HL-60 (cell line): Measurements from ENCODE around the gene EIF5A.
A peak's percentile ranks its signal among the peaks of the same experiment; 100 is the strongest.

Source experiments
- DNase-seq, 2 experiments: peaks; one replicate each; pipeline ENCODE4 v3.0.0-alpha.2; 2010 to 2020; ENCODE audit warnings: low read depth in 1 of 2, low spot score in 1 of 2
- H3K27ac ChIP-seq: fragments of 250-450 bp; sonication (Bioruptor Pico); replicated peaks from 2 replicates; pipeline ENCODE4 v1.5.1; 2020; ENCODE audit warnings: mild to moderate bottlenecking, moderate library complexity
- H3K27me3 ChIP-seq: fragments of 250-450 bp; sonication (Bioruptor Pico); 2 replicates; pipeline ENCODE4 v1.5.1; 2021; ENCODE audit warnings: mild to moderate bottlenecking, moderate library complexity; ENCODE audit not compliant: insufficient read depth, poor library complexity, severe bottlenecking
- H3K4me3 ChIP-seq: replicated peaks from 2 replicates; pipeline ENCODE4 v1.5.1; 2011; ENCODE audit warnings: mild to moderate bottlenecking, control low read depth, low read length; ENCODE audit not compliant: insufficient read depth
- GABPA ChIP-seq: IDR thresholded peaks from 2 replicates; pipeline ENCODE4 v1.6.1; 2012; ENCODE audit warnings: low read depth
- POLR2AphosphoS5 ChIP-seq: IDR thresholded peaks from 2 replicates; pipeline ENCODE4 v1.6.1; 2012; ENCODE audit warnings: low read depth
- SPI1 ChIP-seq: IDR thresholded peaks from 2 replicates; pipeline ENCODE4 v1.6.1; 2012; ENCODE audit warnings: low read depth, mild to moderate bottlenecking, borderline replicate concordance
- TF ChIP-seq, protein P1 (sequence below): IDR thresholded peaks from one replicate; pipeline ENCODE4 v1.5.1; 2011; ENCODE audit warnings: low read length, control low read depth, inconsistent platforms; ENCODE audit not compliant: insufficient read depth
- TF ChIP-seq, protein P2 (sequence below): IDR thresholded peaks from 2 replicates; pipeline ENCODE4 v1.6.1; 2012; ENCODE audit warnings: low read depth; ENCODE audit not compliant: insufficient replicate concordance

EIF5A gene

DNA sequence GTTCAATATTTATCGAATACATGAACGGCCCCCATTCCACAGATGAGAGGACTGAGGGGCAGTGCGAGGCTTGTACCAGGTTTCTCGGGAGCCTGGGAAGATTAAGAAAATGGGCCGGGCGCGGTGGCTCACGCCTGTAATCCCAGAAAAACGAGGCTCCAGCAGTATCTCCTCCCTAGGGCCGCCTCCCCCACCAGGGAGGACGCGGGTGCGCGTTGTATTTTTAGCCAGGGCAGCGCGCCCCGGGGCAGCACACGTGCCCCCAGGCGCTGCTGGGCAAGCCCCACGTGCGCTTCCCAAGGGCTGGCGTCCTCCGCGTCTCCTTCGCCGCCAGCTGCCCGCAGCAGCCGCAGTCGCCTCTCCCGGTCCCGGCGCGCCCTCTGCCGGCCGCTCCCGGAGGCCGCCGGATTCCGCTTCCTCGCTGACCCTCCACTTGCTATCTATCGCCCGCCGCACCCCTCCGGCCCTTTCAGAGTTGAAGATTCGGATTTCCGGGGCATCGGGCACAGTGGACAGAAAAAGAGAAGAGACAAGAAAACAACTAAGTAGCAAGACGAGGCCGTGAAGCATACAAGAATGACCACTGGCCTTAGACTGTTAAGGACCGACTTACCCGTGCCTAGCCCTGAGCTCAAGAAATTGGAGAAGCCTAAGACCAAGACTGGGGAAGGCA, 11.1 kb upstream of the EIF5A start:
- peaks cover 2% of the 10 kb centered on the region for H3K27me3 ChIP-seq
- peak in 1 of 2 experiments; percentile 42 for DNase-seq

DNA sequence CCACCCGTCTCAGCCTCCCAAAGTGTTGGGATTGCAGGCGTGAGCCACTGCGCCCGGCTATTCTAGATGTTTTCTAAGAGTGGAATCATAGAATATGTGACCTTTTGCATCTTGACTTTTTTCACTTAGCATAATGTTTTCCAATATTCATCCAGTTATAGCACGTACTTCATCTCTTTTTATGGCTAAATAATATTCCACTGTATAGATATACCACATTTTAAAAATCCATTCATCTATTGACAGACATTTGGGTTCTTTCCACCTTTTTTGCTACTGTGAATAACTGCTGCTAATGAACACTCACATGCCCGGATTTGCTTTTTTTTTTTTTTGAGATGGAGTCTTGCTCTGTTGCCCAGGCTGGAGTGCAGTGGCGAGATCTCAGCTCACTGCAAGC, 3.2 kb upstream of the EIF5A start:
- Histone ChIP-seq H3K27ac (no peak overlapping the region), H3K4me3 (no peak overlapping the region), H3K27me3 (no peaks in the 10 kb centered on the region)
- no peak for DNase-seq
- TF ChIP-seq SPI1 (no peak), POLR2AphosphoS5 (no peak), GABPA (no peak)
- TF ChIP-seq, protein P1, sequence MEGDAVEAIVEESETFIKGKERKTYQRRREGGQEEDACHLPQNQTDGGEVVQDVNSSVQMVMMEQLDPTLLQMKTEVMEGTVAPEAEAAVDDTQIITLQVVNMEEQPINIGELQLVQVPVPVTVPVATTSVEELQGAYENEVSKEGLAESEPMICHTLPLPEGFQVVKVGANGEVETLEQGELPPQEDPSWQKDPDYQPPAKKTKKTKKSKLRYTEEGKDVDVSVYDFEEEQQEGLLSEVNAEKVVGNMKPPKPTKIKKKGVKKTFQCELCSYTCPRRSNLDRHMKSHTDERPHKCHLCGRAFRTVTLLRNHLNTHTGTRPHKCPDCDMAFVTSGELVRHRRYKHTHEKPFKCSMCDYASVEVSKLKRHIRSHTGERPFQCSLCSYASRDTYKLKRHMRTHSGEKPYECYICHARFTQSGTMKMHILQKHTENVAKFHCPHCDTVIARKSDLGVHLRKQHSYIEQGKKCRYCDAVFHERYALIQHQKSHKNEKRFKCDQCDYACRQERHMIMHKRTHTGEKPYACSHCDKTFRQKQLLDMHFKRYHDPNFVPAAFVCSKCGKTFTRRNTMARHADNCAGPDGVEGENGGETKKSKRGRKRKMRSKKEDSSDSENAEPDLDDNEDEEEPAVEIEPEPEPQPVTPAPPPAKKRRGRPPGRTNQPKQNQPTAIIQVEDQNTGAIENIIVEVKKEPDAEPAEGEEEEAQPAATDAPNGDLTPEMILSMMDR = no peak
- TF ChIP-seq, protein P2, sequence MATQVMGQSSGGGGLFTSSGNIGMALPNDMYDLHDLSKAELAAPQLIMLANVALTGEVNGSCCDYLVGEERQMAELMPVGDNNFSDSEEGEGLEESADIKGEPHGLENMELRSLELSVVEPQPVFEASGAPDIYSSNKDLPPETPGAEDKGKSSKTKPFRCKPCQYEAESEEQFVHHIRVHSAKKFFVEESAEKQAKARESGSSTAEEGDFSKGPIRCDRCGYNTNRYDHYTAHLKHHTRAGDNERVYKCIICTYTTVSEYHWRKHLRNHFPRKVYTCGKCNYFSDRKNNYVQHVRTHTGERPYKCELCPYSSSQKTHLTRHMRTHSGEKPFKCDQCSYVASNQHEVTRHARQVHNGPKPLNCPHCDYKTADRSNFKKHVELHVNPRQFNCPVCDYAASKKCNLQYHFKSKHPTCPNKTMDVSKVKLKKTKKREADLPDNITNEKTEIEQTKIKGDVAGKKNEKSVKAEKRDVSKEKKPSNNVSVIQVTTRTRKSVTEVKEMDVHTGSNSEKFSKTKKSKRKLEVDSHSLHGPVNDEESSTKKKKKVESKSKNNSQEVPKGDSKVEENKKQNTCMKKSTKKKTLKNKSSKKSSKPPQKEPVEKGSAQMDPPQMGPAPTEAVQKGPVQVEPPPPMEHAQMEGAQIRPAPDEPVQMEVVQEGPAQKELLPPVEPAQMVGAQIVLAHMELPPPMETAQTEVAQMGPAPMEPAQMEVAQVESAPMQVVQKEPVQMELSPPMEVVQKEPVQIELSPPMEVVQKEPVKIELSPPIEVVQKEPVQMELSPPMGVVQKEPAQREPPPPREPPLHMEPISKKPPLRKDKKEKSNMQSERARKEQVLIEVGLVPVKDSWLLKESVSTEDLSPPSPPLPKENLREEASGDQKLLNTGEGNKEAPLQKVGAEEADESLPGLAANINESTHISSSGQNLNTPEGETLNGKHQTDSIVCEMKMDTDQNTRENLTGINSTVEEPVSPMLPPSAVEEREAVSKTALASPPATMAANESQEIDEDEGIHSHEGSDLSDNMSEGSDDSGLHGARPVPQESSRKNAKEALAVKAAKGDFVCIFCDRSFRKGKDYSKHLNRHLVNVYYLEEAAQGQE = no peak

More for the DNA sequence above, 11.1 kb upstream of the EIF5A start:
- no peak overlapping the region for H3K27ac ChIP-seq
- no peak overlapping the region for H3K4me3 ChIP-seq
- TF ChIP-seq, protein P1 = peak; percentile 3
- TF ChIP-seq SPI1 = no peak

DNA sequence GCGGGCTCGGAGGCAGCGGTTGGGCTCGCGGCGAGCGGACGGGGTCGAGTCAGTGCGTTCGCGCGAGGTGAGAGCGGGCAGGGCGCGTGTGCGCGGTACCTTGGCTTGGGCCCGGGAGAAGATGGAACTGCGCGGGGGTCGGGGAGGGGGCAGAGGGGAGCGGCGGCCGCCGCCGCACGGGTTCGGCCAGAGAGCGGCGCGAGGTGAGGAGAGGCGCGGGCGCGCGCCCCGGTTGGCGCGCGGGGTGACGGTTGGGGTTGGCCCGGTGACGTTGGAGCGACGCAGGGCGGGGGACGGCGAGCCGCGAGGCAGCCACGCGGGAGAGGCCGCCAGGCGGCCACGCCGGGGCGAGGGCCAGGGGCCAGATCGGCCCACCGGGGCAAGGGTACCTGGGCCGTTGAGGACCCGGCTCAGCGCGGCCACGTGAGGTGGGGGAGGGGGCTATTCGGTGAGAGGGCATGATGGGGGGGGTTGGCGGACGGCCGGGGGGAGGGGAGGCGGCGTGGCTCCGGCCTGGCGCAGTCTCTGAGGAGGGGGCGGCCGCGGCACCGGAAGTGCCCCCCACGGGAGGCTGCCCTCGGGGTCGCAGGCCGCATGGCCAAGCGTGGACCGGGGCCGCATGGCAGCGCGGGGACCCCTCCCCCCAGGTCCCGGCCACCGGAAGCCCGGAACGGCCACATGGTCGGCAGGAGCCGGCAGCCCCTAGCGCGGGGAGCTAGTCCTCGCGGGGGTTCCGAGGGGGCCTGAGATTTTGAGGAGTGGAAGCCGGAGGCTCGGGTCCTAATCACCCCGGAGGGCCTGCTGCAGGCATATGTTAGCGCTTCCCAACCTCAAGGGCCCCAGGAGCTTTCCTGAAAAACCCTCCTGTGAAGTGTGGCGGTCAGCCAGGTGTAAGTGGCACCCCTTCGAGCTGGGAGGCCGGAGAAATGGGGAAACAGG, 527 bp downstream of the EIF5A start:
- DNase-seq = peak in 1 of 2 experiments; percentile 65
- TF ChIP-seq, protein P2 = no peak
- TF ChIP-seq SPI1 = no peak
- TF ChIP-seq POLR2AphosphoS5 = no peak
- TF ChIP-seq GABPA = no peak
- TF ChIP-seq, protein P1 = no peak
- no peaks in the 10 kb centered on the region for H3K27me3 ChIP-seq
- peak overlapping the region; percentile 57 for H3K4me3 ChIP-seq
- peak overlapping the region; percentile 94 for H3K27ac ChIP-seq
